HCT116 (cell line): Measurements from ENCODE around the gene TBC1D1. TPM values are rescaled to one million over a fixed set of nuclear protein-coding genes. Genes with fewer than 3 reads are reported as not detected.

ENCODE experiments used
- ATAC-seq: fragments of 200-7000 bp; cut with Tn5 transposase; 2 replicates; pipeline ENCODE4 v1.9.1; 2020; ENCODE audit warnings: mild to moderate bottlenecking, moderate library complexity
- BruUV-seq: library from RNA; stranded (reverse); fragments of 400-500 nt; replicated peaks from 2 replicates; lab custom pipeline; 2021; lab: Mats Ljungman, UMichigan
- CTCF ChIA-PET: fragments of 300-600 bp; sonication (Branson Sonifier 250); formaldehyde crosslinking; loops from one replicate; lab custom pipeline; 2021; ENCODE audit warnings: antibody characterized with exemption; lab: Charles Lee
- POLR2A ChIA-PET: fragments of 300-600, 350-600 bp; sonication (Branson Sonifier 250); formaldehyde crosslinking; loops from one replicate; lab custom pipeline; 2021; ENCODE audit warnings: antibody characterized with exemption; lab: Charles Lee
- RAD21 ChIA-PET, 2 experiments: fragments of 300-600 bp; sonication (Branson Sonifier 250); formaldehyde crosslinking; loops; one replicate each; lab custom pipeline; 2023; ENCODE audit warnings: low total read pairs in 2 of 2; ENCODE audit not compliant: uncharacterized antibody in 2 of 2, unreplicated experiment in 2 of 2, low non-redundant PET in 1 of 2; lab: Charles Lee
- DNase-seq: peaks from one replicate; pipeline ENCODE4 v3.0.0-alpha.2; 2010; ENCODE audit warnings: low read depth, low spot score
- H2AFZ ChIP-seq: fragments of 200-600 bp; shearing (Covaris generic), sonication (generic); 2 replicates; pipeline ENCODE4 v1.6.1; 2017; ENCODE audit warnings: low read depth, mixed run types, mixed read lengths, antibody characterized with exemption, low read length; ENCODE audit not compliant: poor library complexity, severe bottlenecking
- H3K27ac ChIP-seq: 2 replicates; pipeline ENCODE4 v1.5.1; 2012; ENCODE audit warnings: low read depth, low read length
- H3K27me3 ChIP-seq: fragments of 200-600 bp; sonication (generic); 2 replicates; pipeline ENCODE4 v1.6.1; 2016; ENCODE audit warnings: mixed run types, low read length, mixed read lengths; ENCODE audit not compliant: insufficient read depth
- H3K36me3 ChIP-seq, 2 experiments: fragments of 200-500 bp in 1 of 2; fragments of 200-600 bp in 1 of 2; sonication (Bioruptor generic) in 1 of 2; sonication (generic) in 1 of 2; 2 replicates each; pipeline versions ENCODE4 v1.5.1 to v1.6.1; 2014 to 2016; ENCODE audit warnings: low read length in 2 of 2, inconsistent platforms in 1 of 2, mixed read lengths in 1 of 2, mixed run types in 1 of 2; ENCODE audit not compliant: insufficient read depth in 2 of 2, control insufficient read depth in 1 of 2
- H3K4me1 ChIP-seq, 2 experiments: fragments of 200-600 bp in 1 of 2; sonication (generic) in 1 of 2; 2 replicates each; pipeline versions ENCODE4 v1.5.1 to v1.6.1; 2012 to 2017; ENCODE audit warnings: low read length in 2 of 2, inconsistent platforms in 1 of 2, mild to moderate bottlenecking in 1 of 2, mixed read lengths in 1 of 2, mixed run types in 1 of 2, moderate library complexity in 1 of 2; ENCODE audit not compliant: insufficient read depth in 2 of 2, control insufficient read depth in 1 of 2
- H3K4me2 ChIP-seq: fragments of 200-600 bp; sonication (generic); 2 replicates; pipeline ENCODE4 v1.6.1; 2017; ENCODE audit warnings: mixed run types, low read length, mixed read lengths
- H3K4me3 ChIP-seq, 2 experiments: fragments of 200-600 bp in 1 of 2; sonication (generic) in 1 of 2; replicated peaks in 1 of 2; 2 replicates each; pipeline ENCODE4 v1.5.1; 2011 to 2016; ENCODE audit warnings: low read length in 2 of 2, control low read depth in 1 of 2, low read depth in 1 of 2, mild to moderate bottlenecking in 1 of 2, mixed read lengths in 1 of 2, mixed run types in 1 of 2
- H3K79me2 ChIP-seq: fragments of 200-600 bp; sonication (generic); 2 replicates; pipeline ENCODE4 v1.6.1; 2017; ENCODE audit warnings: mild to moderate bottlenecking, mixed run types, low read length, moderate library complexity, mixed read lengths; ENCODE audit not compliant: insufficient read depth
- H3K9ac ChIP-seq: fragments of 200-600 bp; sonication (generic); 2 replicates; pipeline ENCODE4 v1.6.1; 2016; ENCODE audit warnings: low read length, mixed read lengths
- H3K9me2 ChIP-seq: fragments of 200-600 bp; sonication (generic), shearing (Covaris generic); 2 replicates; pipeline ENCODE4 v1.6.1; 2017; ENCODE audit warnings: mixed run types, mild to moderate bottlenecking, moderate library complexity; ENCODE audit not compliant: insufficient read depth
- H3K9me3 ChIP-seq, 2 experiments: fragments of 200-500 bp in 1 of 2; fragments of 200-600 bp in 1 of 2; sonication (Bioruptor generic) in 1 of 2; sonication (generic) in 1 of 2; 2 replicates each; pipeline ENCODE4 v1.6.1; 2014 to 2017; ENCODE audit warnings: low read length in 2 of 2, mixed read lengths in 2 of 2, inconsistent platforms in 1 of 2, low read depth in 1 of 2, mild to moderate bottlenecking in 1 of 2, mixed run types in 1 of 2, moderate library complexity in 1 of 2; ENCODE audit not compliant: control insufficient read depth in 1 of 2, insufficient read depth in 1 of 2
- H4K20me1 ChIP-seq: fragments of 200-600 bp; sonication (generic), shearing (Covaris generic); 2 replicates; pipeline ENCODE4 v1.6.1; 2017; ENCODE audit warnings: mixed run types, mild to moderate bottlenecking, moderate library complexity; ENCODE audit not compliant: insufficient read depth
- CBX3 ChIP-seq: IDR thresholded peaks from 2 replicates; pipeline ENCODE4 v1.6.1; 2012; ENCODE audit warnings: low read depth
- CEBPB ChIP-seq: IDR thresholded peaks from 2 replicates; pipeline ENCODE4 v1.6.1; 2012; ENCODE audit warnings: low read depth
- EGR1 ChIP-seq: IDR thresholded peaks from 2 replicates; pipeline ENCODE4 v1.6.1; 2012; ENCODE audit warnings: low read depth
- ELF1 ChIP-seq: IDR thresholded peaks from 2 replicates; pipeline ENCODE4 v1.6.1; 2012; ENCODE audit warnings: low read depth, borderline replicate concordance
- EZH2 ChIP-seq: fragments of 200-600 bp; sonication (generic); IDR thresholded peaks from 2 replicates; pipeline ENCODE4 v1.6.1; 2017; ENCODE audit warnings: antibody characterized with exemption, mixed run types
- EZH2phosphoT487 ChIP-seq: fragments of 200-600 bp; IDR thresholded peaks from 2 replicates; pipeline ENCODE4 v1.6.1; 2018; ENCODE audit warnings: antibody characterized with exemption, borderline replicate concordance
- FOSL1 ChIP-seq: IDR thresholded peaks from 2 replicates; pipeline ENCODE4 v1.6.1; 2012; ENCODE audit warnings: low read depth
- JUND ChIP-seq: IDR thresholded peaks from 2 replicates; pipeline ENCODE4 v1.6.1; 2012
- POLR2A ChIP-seq: IDR thresholded peaks from 2 replicates; pipeline ENCODE4 v1.7.0; 2011; ENCODE audit warnings: borderline replicate concordance; ENCODE audit not compliant: insufficient read depth, insufficient read length; ENCODE audit errors: extremely low read depth
- POLR2AphosphoS5 ChIP-seq: IDR thresholded peaks from 2 replicates; pipeline ENCODE4 v1.6.1; 2011; ENCODE audit warnings: mild to moderate bottlenecking, low read depth, low read length, moderate library complexity
- RAD21 ChIP-seq: IDR thresholded peaks from 2 replicates; pipeline ENCODE4 v1.6.1; 2012; ENCODE audit warnings: low read depth, mild to moderate bottlenecking
- SIN3A ChIP-seq: IDR thresholded peaks from 2 replicates; pipeline ENCODE4 v1.6.1; 2012; ENCODE audit warnings: low read depth
- SP1 ChIP-seq: IDR thresholded peaks from 2 replicates; pipeline ENCODE4 v1.6.1; 2012; ENCODE audit warnings: low read depth
- SRF ChIP-seq: IDR thresholded peaks from 2 replicates; pipeline ENCODE4 v1.6.1; 2012; ENCODE audit warnings: low read depth
- TCF7L2 ChIP-seq: IDR thresholded peaks from 2 replicates; pipeline ENCODE4 v1.7.0; 2011; ENCODE audit warnings: borderline replicate concordance, inconsistent platforms; ENCODE audit not compliant: insufficient read depth, insufficient read length; ENCODE audit errors: extremely low read depth
- YY1 ChIP-seq: IDR thresholded peaks from 2 replicates; pipeline ENCODE4 v1.6.1; 2011; ENCODE audit warnings: low read length, low read depth, moderate library complexity, mild to moderate bottlenecking; ENCODE audit not compliant: insufficient replicate concordance; ENCODE audit errors: extremely low read depth
- ZFX ChIP-seq: fragments of 450-650 bp; IDR thresholded peaks from 2 replicates; pipeline ENCODE4 v1.6.1; 2017
- ZNF274 ChIP-seq: fragments of 200-500 bp; sonication (Bioruptor generic); IDR thresholded peaks from 2 replicates; pipeline ENCODE4 v1.6.1; 2014; ENCODE audit warnings: mild to moderate bottlenecking, low read depth, low read length, inconsistent platforms
- intact Hi-C: fragments of 100-400 bp; cut with micrococcal nuclease; formaldehyde crosslinking; loops from 2 replicates; pipeline ENCODE4 v1.10.0; 2022
- total RNA-seq: library from RNA; stranded (reverse); gene quantifications from one replicate; pipeline ENCODE4 v1.2.1, GENCODE V29; 2021; ENCODE audit not compliant: unreplicated experiment
- TF ChIP-seq, protein P1 (sequence below), 3 experiments: fragments of 200-600 bp in 1 of 3; sonication (generic) in 1 of 3; IDR thresholded peaks in 2 of 3; conservative IDR thresholded peaks in 1 of 3; 2 replicates each; pipeline ENCODE4 v1.5.1; 2012 to 2017; ENCODE audit warnings: low read depth in 2 of 3, low read length in 2 of 3, antibody characterized with exemption in 1 of 3, borderline replicate concordance in 1 of 3, control low read depth in 1 of 3, mild to moderate bottlenecking in 1 of 3, mixed read lengths in 1 of 3, mixed run types in 1 of 3, moderate library complexity in 1 of 3; ENCODE audit not compliant: insufficient read depth in 1 of 3
- TF ChIP-seq, protein P2 (sequence below): IDR thresholded peaks from 2 replicates; pipeline ENCODE4 v1.6.1; 2012; ENCODE audit warnings: low read depth

TBC1D1 gene
- total RNA-seq, 1 experiment from 2014 or later = 82.7 TPM

DNA sequence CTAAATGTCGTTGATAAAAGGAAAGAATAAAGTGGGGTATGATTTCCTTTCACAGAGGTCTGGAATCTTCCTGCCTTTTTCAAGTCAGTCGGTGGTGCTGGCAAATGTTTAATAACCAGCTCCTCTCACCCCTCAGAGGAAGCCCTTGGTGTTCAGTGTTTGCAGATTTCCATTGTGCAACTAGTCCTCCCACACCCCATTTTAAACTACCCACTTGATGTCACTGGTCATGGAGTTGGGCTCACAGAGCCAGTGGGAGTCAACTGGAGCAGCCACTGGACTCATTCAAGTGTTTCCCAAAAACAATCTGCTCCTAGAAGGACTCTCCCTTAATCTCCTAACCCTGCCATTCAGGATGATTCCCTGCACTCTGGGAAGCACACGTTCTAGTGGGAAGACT lies 218.5 kb downstream of the TBC1D1 start:
- no peak overlapping the region for H2AFZ ChIP-seq
- POLR2A ChIA-PET = no interaction called here
- no peak overlapping the region for H3K4me2 ChIP-seq
- no peaks in the 10 kb centered on the region for H4K20me1 ChIP-seq
- no peaks in the 10 kb centered on the region for H3K4me1 ChIP-seq
- TF ChIP-seq POLR2A (no peak), POLR2AphosphoS5 (no peak), EZH2 (no peak), ELF1 (no peak), CEBPB (no peak), JUND (no peak), EGR1 (no peak), ZNF274 (no peak), ZFX (no peak), YY1 (no peak), SP1 (no peak), TCF7L2 (no peak), EZH2phosphoT487 (no peak), SIN3A (no peak), RAD21 (no peak), FOSL1 (no peak), SRF (no peak), CBX3 (no peak)
- TF ChIP-seq, protein P1, sequence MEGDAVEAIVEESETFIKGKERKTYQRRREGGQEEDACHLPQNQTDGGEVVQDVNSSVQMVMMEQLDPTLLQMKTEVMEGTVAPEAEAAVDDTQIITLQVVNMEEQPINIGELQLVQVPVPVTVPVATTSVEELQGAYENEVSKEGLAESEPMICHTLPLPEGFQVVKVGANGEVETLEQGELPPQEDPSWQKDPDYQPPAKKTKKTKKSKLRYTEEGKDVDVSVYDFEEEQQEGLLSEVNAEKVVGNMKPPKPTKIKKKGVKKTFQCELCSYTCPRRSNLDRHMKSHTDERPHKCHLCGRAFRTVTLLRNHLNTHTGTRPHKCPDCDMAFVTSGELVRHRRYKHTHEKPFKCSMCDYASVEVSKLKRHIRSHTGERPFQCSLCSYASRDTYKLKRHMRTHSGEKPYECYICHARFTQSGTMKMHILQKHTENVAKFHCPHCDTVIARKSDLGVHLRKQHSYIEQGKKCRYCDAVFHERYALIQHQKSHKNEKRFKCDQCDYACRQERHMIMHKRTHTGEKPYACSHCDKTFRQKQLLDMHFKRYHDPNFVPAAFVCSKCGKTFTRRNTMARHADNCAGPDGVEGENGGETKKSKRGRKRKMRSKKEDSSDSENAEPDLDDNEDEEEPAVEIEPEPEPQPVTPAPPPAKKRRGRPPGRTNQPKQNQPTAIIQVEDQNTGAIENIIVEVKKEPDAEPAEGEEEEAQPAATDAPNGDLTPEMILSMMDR (IDR thresholded peaks at IDR 0.05 in 2 of 3, conservative IDR thresholded peaks at IDR 0.05 in 1 of 3; ENCODE audit: borderline replicate concordance in 1 of 3, insufficient read depth in 1 of 3, low read depth in 2 of 3, low read length in 2 of 3) = no peak
- TF ChIP-seq, protein P2, sequence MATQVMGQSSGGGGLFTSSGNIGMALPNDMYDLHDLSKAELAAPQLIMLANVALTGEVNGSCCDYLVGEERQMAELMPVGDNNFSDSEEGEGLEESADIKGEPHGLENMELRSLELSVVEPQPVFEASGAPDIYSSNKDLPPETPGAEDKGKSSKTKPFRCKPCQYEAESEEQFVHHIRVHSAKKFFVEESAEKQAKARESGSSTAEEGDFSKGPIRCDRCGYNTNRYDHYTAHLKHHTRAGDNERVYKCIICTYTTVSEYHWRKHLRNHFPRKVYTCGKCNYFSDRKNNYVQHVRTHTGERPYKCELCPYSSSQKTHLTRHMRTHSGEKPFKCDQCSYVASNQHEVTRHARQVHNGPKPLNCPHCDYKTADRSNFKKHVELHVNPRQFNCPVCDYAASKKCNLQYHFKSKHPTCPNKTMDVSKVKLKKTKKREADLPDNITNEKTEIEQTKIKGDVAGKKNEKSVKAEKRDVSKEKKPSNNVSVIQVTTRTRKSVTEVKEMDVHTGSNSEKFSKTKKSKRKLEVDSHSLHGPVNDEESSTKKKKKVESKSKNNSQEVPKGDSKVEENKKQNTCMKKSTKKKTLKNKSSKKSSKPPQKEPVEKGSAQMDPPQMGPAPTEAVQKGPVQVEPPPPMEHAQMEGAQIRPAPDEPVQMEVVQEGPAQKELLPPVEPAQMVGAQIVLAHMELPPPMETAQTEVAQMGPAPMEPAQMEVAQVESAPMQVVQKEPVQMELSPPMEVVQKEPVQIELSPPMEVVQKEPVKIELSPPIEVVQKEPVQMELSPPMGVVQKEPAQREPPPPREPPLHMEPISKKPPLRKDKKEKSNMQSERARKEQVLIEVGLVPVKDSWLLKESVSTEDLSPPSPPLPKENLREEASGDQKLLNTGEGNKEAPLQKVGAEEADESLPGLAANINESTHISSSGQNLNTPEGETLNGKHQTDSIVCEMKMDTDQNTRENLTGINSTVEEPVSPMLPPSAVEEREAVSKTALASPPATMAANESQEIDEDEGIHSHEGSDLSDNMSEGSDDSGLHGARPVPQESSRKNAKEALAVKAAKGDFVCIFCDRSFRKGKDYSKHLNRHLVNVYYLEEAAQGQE = no peak
- H3K27ac ChIP-seq = no peak overlapping the region
- H3K27me3 ChIP-seq = no peaks in the 10 kb centered on the region
- CTCF ChIA-PET = no interaction called here
- no peaks in the 10 kb centered on the region for H3K9me2 ChIP-seq
- DNase-seq = no peak
- RAD21 ChIA-PET = no interaction called here
- intact Hi-C loops = no loop called here
- H3K36me3 ChIP-seq = 0 out of 4 replicates have a peak, but pooled peaks cover 0 to 3% of the 10 kb centered on the region in 2 experiments
- no TSS peak for BruUV-seq
- no peaks in the 10 kb centered on the region for H3K79me2 ChIP-seq
- ATAC-seq = no peak
- no peak overlapping the region for H3K9ac ChIP-seq
- H3K4me3 ChIP-seq = no peak overlapping the region
- no peaks in the 10 kb centered on the region for H3K9me3 ChIP-seq
